SK-N-SH (cell line): Measurements from ENCODE around the gene ANP32A. TPM values are rescaled to one million over a fixed set of nuclear protein-coding genes. Genes with fewer than 3 reads are reported as not detected.
"Not testable (repeated sequence)": the region's sequence is repeated elsewhere in the genome, so short reads cannot be mapped to it uniquely, and the experiment has no call there.

Experiments
- CTCF ChIA-PET: fragments of 300-600, 350-600 bp; formaldehyde crosslinking; extraction: SDS; loops from one replicate; lab custom pipeline; 2021; lab: Yijun Ruan, JAX
- POLR2A ChIA-PET: fragments of 350-600 bp; sonication (Branson Sonifier 250); formaldehyde crosslinking; extraction: SDS; loops from one replicate; lab custom pipeline; 2020; ENCODE audit warnings: antibody characterized with exemption, inconsistent platforms; lab: Yijun Ruan, JAX
- DNase-seq: peaks from one replicate; pipeline ENCODE4 v3.0.0; 2012
- H2AFZ ChIP-seq: fragments of 200-600 bp; sonication (generic); 2 replicates; pipeline ENCODE4 v1.8.1; 2016; ENCODE audit warnings: antibody characterized with exemption, mild to moderate bottlenecking, low read depth
- H3F3A ChIP-seq: fragments of 200-600 bp; sonication (generic); replicated peaks from 2 replicates; pipeline ENCODE3; 2016; ENCODE audit warnings: antibody characterized with exemption, mild to moderate bottlenecking; ENCODE audit not compliant: insufficient read depth
- H3K27ac ChIP-seq, 2 experiments: fragments of 200-500 bp in 1 of 2; fragments of 200-600 bp in 1 of 2; sonication (Bioruptor generic) in 1 of 2; sonication (generic), shearing (Covaris generic) in 1 of 2; 2 replicates each; pipeline versions ENCODE4 v1.5.1 to v1.6.1; 2014 to 2016; ENCODE audit warnings: low read depth in 2 of 2, inconsistent platforms in 1 of 2, low read length in 1 of 2, mild to moderate bottlenecking in 1 of 2, mixed read lengths in 1 of 2
- H3K27me3 ChIP-seq: fragments of 200-600 bp; sonication (generic), shearing (Covaris generic); 2 replicates; pipeline ENCODE4 v1.6.1; 2016; ENCODE audit warnings: mixed run types; ENCODE audit not compliant: insufficient read depth
- H3K36me3 ChIP-seq, 2 experiments: fragments of 200-500 bp in 1 of 2; fragments of 200-600 bp in 1 of 2; sonication (Bioruptor generic) in 1 of 2; sonication (generic) in 1 of 2; replicated peaks in 1 of 2; 2 replicates each; pipeline versions ENCODE3 to v1.5.1; 2014 to 2016; ENCODE audit warnings: low read length in 1 of 2, mild to moderate bottlenecking in 1 of 2; ENCODE audit not compliant: insufficient read depth in 2 of 2, control insufficient read depth in 1 of 2
- H3K4me1 ChIP-seq, 2 experiments: fragments of 200-500 bp in 1 of 2; fragments of 200-600 bp in 1 of 2; sonication (Bioruptor generic) in 1 of 2; sonication (generic), shearing (Covaris generic) in 1 of 2; 2 replicates each; pipeline versions ENCODE4 v1.5.1 to v1.6.1; 2014 to 2016; ENCODE audit warnings: low read depth in 1 of 2, low read length in 1 of 2, mixed run types in 1 of 2; ENCODE audit not compliant: insufficient read depth in 2 of 2, control insufficient read depth in 1 of 2
- H3K4me2 ChIP-seq: fragments of 200-600 bp; sonication (generic), shearing (Covaris generic); 2 replicates; pipeline ENCODE4 v1.6.1; 2017; ENCODE audit warnings: mixed run types
- H3K4me3 ChIP-seq, 2 experiments: fragments of 200-500 bp in 1 of 2; fragments of 200-600 bp in 1 of 2; sonication (Bioruptor generic) in 1 of 2; sonication (generic), shearing (Covaris generic) in 1 of 2; 2 replicates each; pipeline versions ENCODE4 v1.5.1 to v1.8.1; 2014 to 2016; ENCODE audit warnings: low read depth in 2 of 2, inconsistent platforms in 1 of 2, low read length in 1 of 2, mild to moderate bottlenecking in 1 of 2, mixed read lengths in 1 of 2, moderate library complexity in 1 of 2
- H3K79me2 ChIP-seq: fragments of 200-600 bp; sonication (generic); 2 replicates; pipeline ENCODE4 v1.8.1; 2017; ENCODE audit warnings: mild to moderate bottlenecking; ENCODE audit not compliant: insufficient read depth
- H3K9ac ChIP-seq: fragments of 200-600 bp; sonication (generic); 2 replicates; pipeline ENCODE4 v1.6.1; 2017; ENCODE audit warnings: mixed run types
- H3K9me2 ChIP-seq: fragments of 200-600 bp; sonication (generic); 2 replicates; pipeline ENCODE4 v1.6.1; 2017; ENCODE audit warnings: mixed run types
- H3K9me3 ChIP-seq: fragments of 200-600 bp; sonication (generic); 2 replicates; pipeline ENCODE4 v1.6.1; 2017; ENCODE audit warnings: mixed run types, mild to moderate bottlenecking, moderate library complexity
- H4K20me1 ChIP-seq: fragments of 200-600 bp; sonication (generic); 2 replicates; pipeline ENCODE4 v1.6.1; 2017; ENCODE audit warnings: mild to moderate bottlenecking, mixed run types; ENCODE audit not compliant: insufficient read depth
- CHD2 ChIP-seq: fragments of 150-350 bp; IDR thresholded peaks from 2 replicates; pipeline ENCODE4 v1.6.1; 2018; ENCODE audit warnings: low read length; ENCODE audit not compliant: partially characterized antibody
- ELF1 ChIP-seq: IDR thresholded peaks from 2 replicates; pipeline ENCODE4 v1.4.0; 2012
- EP300 ChIP-seq, 2 experiments: IDR thresholded peaks; 2 replicates each; pipeline versions ENCODE4 v1.4.0 to v1.6.1; 2012; ENCODE audit warnings: borderline replicate concordance in 1 of 2, low read depth in 1 of 2, low read length in 1 of 2
- EZH2phosphoT487 ChIP-seq: fragments of 200-600 bp; sonication (generic); IDR thresholded peaks from 2 replicates; pipeline ENCODE4 v1.6.1; 2017; ENCODE audit warnings: low read depth, mixed run types, mild to moderate bottlenecking, antibody characterized with exemption, moderate library complexity, borderline replicate concordance
- FOXJ3 ChIP-seq: sonication (generic); formaldehyde crosslinking; IDR thresholded peaks from 2 replicates; pipeline ENCODE4 v1.5.1; 2020; ENCODE audit warnings: mild to moderate bottlenecking, missing genetic modification reagents
- GATA2 ChIP-seq: sonication (generic); formaldehyde crosslinking; IDR thresholded peaks from 2 replicates; pipeline ENCODE4 v1.5.0; 2020; ENCODE audit warnings: mild to moderate bottlenecking, missing genetic modification reagents
- MEF2A ChIP-seq: IDR thresholded peaks from 2 replicates; pipeline ENCODE4 v1.4.0; 2012; ENCODE audit warnings: low read depth, borderline replicate concordance
- MXI1 ChIP-seq: IDR thresholded peaks from 2 replicates; pipeline ENCODE4 v1.6.1; 2012; ENCODE audit warnings: mild to moderate bottlenecking, low read depth, low read length, improper control_type of control experiment
- NFIC ChIP-seq: IDR thresholded peaks from 2 replicates; pipeline ENCODE4 v1.4.0; 2012; ENCODE audit warnings: borderline replicate concordance
- POLR2AphosphoS5 ChIP-seq: IDR thresholded peaks from 2 replicates; pipeline ENCODE4 v1.6.1; 2012; ENCODE audit warnings: low read depth, low read length
- RCOR1 ChIP-seq: fragments of 150-350 bp; IDR thresholded peaks from 2 replicates; pipeline ENCODE4 v1.6.1; 2017; ENCODE audit warnings: antibody characterized with exemption, low read length
- RXRA ChIP-seq: IDR thresholded peaks from 2 replicates; pipeline ENCODE4 v1.4.0; 2012; ENCODE audit warnings: low read depth, mild to moderate bottlenecking, borderline replicate concordance
- SIN3A ChIP-seq: IDR thresholded peaks from 2 replicates; pipeline ENCODE4 v1.6.1; 2012; ENCODE audit warnings: low read depth, mild to moderate bottlenecking, low read length, moderate library complexity, borderline replicate concordance
- SMC3 ChIP-seq: IDR thresholded peaks from 2 replicates; pipeline ENCODE4 v1.6.1; 2012; ENCODE audit warnings: low read depth, low read length, improper control_type of control experiment
- TAF1 ChIP-seq: IDR thresholded peaks from 2 replicates; pipeline ENCODE4 v1.6.1; 2012; ENCODE audit warnings: low read depth, mild to moderate bottlenecking, low read length, moderate library complexity, borderline replicate concordance
- TCF12 ChIP-seq: IDR thresholded peaks from 2 replicates; pipeline ENCODE4 v1.4.0; 2012
- WGBS: methylation state at CpG from one replicate; pipeline ENCODE4 v1.1.6; 2017; ENCODE audit warnings: low lambda C conversion rate; 5-methylcytosine and 5-hydroxymethylcytosine counted together
- polyA plus RNA-seq, 3 experiments: library from polyadenylated mRNA; depleted of rRNA; stranded (reverse); fragments of >200 nt; gene quantifications; 2 replicates each; pipeline ENCODE4 v1.2.3, GENCODE V29; 2012
- TF ChIP-seq, protein P1 (sequence below): IDR thresholded peaks from 2 replicates; pipeline ENCODE4; 2012
- TF ChIP-seq, protein P2 (sequence below): IDR thresholded peaks from 2 replicates; pipeline ENCODE4 v1.4.0; 2012; ENCODE audit warnings: low read depth
- TF ChIP-seq, protein P3 (sequence below): fragments of 150-350 bp; IDR thresholded peaks from 2 replicates; pipeline ENCODE4 v1.6.1; 2016; ENCODE audit warnings: mild to moderate bottlenecking, low read depth, low read length
- TF ChIP-seq, protein P4 (sequence below): fragments of 200-600 bp; sonication (generic); IDR thresholded peaks from 2 replicates; pipeline ENCODE4 v1.6.1; 2017; ENCODE audit warnings: antibody characterized with exemption, mild to moderate bottlenecking, moderate library complexity

The ANP32A gene
- polyA plus RNA-seq, 1 of the 3 experiments (the other 2 are of a cell fraction), result 58.4 TPM

DNA sequence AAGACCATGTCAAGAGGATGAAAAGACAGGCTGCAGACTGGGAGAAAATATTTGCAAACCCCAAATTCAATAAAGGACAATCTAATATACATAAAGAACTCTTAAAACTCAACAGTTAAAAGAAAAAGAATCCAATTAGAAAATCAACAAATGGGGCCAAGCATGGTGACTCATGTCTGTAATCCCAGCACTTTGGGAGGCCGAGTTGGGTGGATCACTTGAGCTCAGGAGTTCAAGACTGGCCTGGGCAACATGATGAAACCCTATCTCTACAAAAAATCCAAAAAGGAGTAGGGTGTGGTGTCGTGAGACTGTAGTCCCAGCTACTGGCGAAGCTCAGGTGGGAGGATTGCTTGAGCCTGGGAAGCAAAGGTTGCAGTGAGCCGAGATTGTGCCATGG is 57.6 kb downstream of the ANP32A start:
- no peaks in the 10 kb centered on the region for H3K79me2 ChIP-seq
- CTCF ChIA-PET, result interaction anchor here (1.5 kb wide), 2 partner anchors 20 to 64 kb away, joined by 3 read pairs; no protein-coding TSS in a partner anchor
- H2AFZ ChIP-seq, result no peak overlapping the region
- H3K4me2 ChIP-seq, result no peak overlapping the region
- 59% methylated on average over 4 of the region's 4 CpGs for WGBS
- H3K27ac ChIP-seq, result no peak overlapping the region
- H3K4me1 ChIP-seq, result no peaks in the 10 kb centered on the region
- no peak overlapping the region for H3K9ac ChIP-seq
- DNase-seq, result no peak
- TF ChIP-seq POLR2AphosphoS5 (no peak), FOXJ3 (CRISPR knock-in tag) (no peak), RXRA (no peak), NFIC (no peak), TAF1 (no peak), ELF1 (no peak), TCF12 (no peak), GATA2 (CRISPR knock-in tag) (no peak), RCOR1 (no peak), EZH2phosphoT487 (no peak), SMC3 (no peak), EP300 (IDR thresholded peaks at IDR 0.05; ENCODE audit: borderline replicate concordance in 1 of 2, low read depth in 1 of 2, low read length in 1 of 2) (no peak), MEF2A (no peak), SIN3A (no peak), MXI1 (no peak), CHD2 (no peak)
- TF ChIP-seq, protein P1, sequence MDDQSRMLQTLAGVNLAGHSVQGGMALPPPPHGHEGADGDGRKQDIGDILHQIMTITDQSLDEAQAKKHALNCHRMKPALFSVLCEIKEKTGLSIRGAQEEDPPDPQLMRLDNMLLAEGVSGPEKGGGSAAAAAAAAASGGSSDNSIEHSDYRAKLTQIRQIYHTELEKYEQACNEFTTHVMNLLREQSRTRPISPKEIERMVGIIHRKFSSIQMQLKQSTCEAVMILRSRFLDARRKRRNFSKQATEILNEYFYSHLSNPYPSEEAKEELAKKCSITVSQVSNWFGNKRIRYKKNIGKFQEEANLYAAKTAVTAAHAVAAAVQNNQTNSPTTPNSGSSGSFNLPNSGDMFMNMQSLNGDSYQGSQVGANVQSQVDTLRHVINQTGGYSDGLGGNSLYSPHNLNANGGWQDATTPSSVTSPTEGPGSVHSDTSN, result no peak
- TF ChIP-seq, protein P2, sequence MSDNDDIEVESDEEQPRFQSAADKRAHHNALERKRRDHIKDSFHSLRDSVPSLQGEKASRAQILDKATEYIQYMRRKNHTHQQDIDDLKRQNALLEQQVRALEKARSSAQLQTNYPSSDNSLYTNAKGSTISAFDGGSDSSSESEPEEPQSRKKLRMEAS, result no peak
- TF ChIP-seq, protein P3, sequence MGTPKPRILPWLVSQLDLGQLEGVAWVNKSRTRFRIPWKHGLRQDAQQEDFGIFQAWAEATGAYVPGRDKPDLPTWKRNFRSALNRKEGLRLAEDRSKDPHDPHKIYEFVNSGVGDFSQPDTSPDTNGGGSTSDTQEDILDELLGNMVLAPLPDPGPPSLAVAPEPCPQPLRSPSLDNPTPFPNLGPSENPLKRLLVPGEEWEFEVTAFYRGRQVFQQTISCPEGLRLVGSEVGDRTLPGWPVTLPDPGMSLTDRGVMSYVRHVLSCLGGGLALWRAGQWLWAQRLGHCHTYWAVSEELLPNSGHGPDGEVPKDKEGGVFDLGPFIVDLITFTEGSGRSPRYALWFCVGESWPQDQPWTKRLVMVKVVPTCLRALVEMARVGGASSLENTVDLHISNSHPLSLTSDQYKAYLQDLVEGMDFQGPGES, result no peak
- TF ChIP-seq, protein P4, sequence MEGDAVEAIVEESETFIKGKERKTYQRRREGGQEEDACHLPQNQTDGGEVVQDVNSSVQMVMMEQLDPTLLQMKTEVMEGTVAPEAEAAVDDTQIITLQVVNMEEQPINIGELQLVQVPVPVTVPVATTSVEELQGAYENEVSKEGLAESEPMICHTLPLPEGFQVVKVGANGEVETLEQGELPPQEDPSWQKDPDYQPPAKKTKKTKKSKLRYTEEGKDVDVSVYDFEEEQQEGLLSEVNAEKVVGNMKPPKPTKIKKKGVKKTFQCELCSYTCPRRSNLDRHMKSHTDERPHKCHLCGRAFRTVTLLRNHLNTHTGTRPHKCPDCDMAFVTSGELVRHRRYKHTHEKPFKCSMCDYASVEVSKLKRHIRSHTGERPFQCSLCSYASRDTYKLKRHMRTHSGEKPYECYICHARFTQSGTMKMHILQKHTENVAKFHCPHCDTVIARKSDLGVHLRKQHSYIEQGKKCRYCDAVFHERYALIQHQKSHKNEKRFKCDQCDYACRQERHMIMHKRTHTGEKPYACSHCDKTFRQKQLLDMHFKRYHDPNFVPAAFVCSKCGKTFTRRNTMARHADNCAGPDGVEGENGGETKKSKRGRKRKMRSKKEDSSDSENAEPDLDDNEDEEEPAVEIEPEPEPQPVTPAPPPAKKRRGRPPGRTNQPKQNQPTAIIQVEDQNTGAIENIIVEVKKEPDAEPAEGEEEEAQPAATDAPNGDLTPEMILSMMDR, result no peak
- POLR2A ChIA-PET, result no interaction called here
- H4K20me1 ChIP-seq, result no peaks in the 10 kb centered on the region
- no peak overlapping the region for H3K4me3 ChIP-seq
- H3F3A ChIP-seq, result peaks cover 7% of the 10 kb centered on the region
- no peaks in the 10 kb centered on the region; the same call in 1 of the 2 replicates for H3K27me3 ChIP-seq
- no peaks in the 10 kb centered on the region for H3K36me3 ChIP-seq
- H3K9me2 ChIP-seq, result no peaks in the 10 kb centered on the region; the same call in 1 of the 2 replicates
- no peaks in the 10 kb centered on the region for H3K9me3 ChIP-seq

DNA sequence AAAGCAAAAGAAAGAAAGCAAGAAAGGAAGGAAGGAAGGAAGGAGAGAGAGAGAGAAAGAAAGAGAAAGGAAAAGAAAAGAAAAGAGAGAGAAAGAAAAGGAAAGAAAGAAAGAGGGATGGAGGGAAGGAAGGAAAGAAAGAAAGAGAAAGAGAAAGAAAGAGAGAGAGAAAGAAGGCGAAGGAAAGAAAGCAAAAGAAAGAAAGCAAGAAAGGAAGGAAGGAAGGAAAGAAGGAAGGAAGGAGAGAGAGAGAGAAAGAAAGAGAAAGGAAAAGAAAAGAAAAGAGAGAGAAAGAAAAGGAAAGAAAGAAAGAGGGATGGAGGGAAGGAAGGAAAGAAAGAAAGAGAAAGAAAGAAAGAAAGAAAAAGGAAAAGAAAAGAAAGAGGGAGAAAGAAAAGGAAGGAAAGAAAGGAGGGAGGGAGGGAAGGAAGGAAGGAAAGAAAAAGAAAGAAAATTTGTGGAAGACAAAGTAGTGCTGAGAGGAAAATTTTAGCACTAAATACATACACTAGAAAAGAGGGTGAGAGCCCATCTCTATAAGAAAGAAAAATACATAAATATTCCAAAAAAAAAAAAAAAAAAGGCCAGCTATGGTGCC is 60.6 kb downstream of the ANP32A start:
- H3K9me3 ChIP-seq, H3K36me3 ChIP-seq, H3K4me2 ChIP-seq, H3K79me2 ChIP-seq, H3K4me1 ChIP-seq, H3K27ac ChIP-seq, H2AFZ ChIP-seq, H3K27me3 ChIP-seq, H4K20me1 ChIP-seq, H3K9ac ChIP-seq, DNase-seq, H3K9me2 ChIP-seq, H3F3A ChIP-seq, POLR2A ChIA-PET, H3K4me3 ChIP-seq: not testable (repeated sequence)
- WGBS, result 68% methylated on average over 1 of the region's 1 CpG
- CTCF ChIA-PET, result interaction anchor here (0.6 kb wide), 1 partner anchor 18 kb away, joined by 4 read pairs; no protein-coding TSS in a partner anchor
